SK-N-SH treated with all-trans-retinoic acid at 6 μM for 48 hours (cell line): Measurements from ENCODE around the gene BMERB1.

Experiments
- ARNTL ChIP-seq: fragments of 450-650 bp; formaldehyde crosslinking; IDR thresholded peaks from 2 replicates; pipeline ENCODE4 v1.5.0; 2020; ENCODE audit warnings: low read depth, mild to moderate bottlenecking, moderate library complexity, borderline replicate concordance
- ZNF8 ChIP-seq: fragments of 450-650 bp; formaldehyde crosslinking; IDR thresholded peaks from 2 replicates; pipeline ENCODE4 v1.5.0; 2020; ENCODE audit warnings: mild to moderate bottlenecking, moderate library complexity
- TF ChIP-seq, protein P1 (sequence below): fragments of 250-450 bp; sonication (Bioruptor Pico); IDR thresholded peaks from 2 replicates; pipeline ENCODE4 v1.8.0; 2020; ENCODE audit warnings: mild to moderate bottlenecking, moderate library complexity, borderline replicate concordance
- TF ChIP-seq, protein P2 (sequence below): fragments of 250-450 bp; sonication (Bioruptor Pico); IDR thresholded peaks from 2 replicates; pipeline ENCODE4 v1.8.0; 2021; ENCODE audit warnings: low read depth, mild to moderate bottlenecking, moderate library complexity, borderline replicate concordance

DNA sequence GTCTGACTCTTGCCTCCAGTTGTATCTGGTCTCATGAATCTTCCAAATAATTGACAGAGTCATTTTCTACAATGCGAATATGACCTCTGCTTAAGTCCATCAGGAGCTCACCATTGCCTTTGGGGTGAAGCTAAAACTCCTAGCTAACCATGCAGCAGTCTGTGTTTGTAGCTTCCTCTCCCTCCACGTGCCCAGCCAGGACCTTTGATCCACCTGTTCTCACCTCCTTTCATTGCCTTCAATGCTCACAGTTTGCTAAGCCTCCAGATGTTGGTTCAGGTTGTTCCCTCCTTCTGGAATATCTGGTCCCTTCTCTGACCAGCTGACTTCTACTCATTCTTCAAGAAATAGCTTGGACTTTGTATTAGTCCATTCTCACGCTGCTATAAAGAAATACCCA lies 23.0 kb downstream of the BMERB1 start:
- TF ChIP-seq, protein P1, sequence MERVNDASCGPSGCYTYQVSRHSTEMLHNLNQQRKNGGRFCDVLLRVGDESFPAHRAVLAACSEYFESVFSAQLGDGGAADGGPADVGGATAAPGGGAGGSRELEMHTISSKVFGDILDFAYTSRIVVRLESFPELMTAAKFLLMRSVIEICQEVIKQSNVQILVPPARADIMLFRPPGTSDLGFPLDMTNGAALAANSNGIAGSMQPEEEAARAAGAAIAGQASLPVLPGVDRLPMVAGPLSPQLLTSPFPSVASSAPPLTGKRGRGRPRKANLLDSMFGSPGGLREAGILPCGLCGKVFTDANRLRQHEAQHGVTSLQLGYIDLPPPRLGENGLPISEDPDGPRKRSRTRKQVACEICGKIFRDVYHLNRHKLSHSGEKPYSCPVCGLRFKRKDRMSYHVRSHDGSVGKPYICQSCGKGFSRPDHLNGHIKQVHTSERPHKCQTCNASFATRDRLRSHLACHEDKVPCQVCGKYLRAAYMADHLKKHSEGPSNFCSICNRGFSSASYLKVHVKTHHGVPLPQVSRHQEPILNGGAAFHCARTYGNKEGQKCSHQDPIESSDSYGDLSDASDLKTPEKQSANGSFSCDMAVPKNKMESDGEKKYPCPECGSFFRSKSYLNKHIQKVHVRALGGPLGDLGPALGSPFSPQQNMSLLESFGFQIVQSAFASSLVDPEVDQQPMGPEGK (CRISPR knock-in tag) = no peak
- TF ChIP-seq ZNF8 = no peak
- TF ChIP-seq ARNTL (CRISPR knock-in tag) = no peak
- TF ChIP-seq, protein P2, sequence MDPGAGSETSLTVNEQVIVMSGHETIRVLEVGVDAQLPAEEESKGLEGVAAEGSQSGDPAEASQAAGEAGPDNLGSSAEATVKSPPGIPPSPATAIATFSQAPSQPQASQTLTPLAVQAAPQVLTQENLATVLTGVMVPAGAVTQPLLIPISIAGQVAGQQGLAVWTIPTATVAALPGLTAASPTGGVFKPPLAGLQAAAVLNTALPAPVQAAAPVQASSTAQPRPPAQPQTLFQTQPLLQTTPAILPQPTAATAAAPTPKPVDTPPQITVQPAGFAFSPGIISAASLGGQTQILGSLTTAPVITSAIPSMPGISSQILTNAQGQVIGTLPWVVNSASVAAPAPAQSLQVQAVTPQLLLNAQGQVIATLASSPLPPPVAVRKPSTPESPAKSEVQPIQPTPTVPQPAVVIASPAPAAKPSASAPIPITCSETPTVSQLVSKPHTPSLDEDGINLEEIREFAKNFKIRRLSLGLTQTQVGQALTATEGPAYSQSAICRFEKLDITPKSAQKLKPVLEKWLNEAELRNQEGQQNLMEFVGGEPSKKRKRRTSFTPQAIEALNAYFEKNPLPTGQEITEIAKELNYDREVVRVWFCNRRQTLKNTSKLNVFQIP (CRISPR knock-in tag) = no peak
